Subcutaneous adipose tissue (tissue), 4 donors: ENCODE measurements around the gene FDPS. TPM values are rescaled to one million over a fixed set of nuclear protein-coding genes. Genes with fewer than 3 reads are reported as not detected.

ENCODE experiments used
- CTCF ChIP-seq: fragments of 450-650 bp; IDR thresholded peaks from one replicate; pipeline ENCODE4 v1.5.1; 2016; ENCODE audit warnings: low read depth, mild to moderate bottlenecking, control low read depth, antibody characterized with exemption, moderate library complexity
- total RNA-seq, 4 donors: library from RNA; depleted of rRNA; stranded (reverse); fragments of >200 nt; gene quantifications; one replicate each; pipeline ENCODE4 v1.1.0, GENCODE V29; 2016

The FDPS gene
- total RNA-seq, 4 donors from 2014 or later, result 54.0 to 105 (median 81.6) TPM

- TF ChIP-seq CTCF, result no peak
Measured at GRCh38 chr1:155300024-155300423, 8.6 kb upstream of the FDPS start.

GRCh38 chr1:155300553-155301329, 7.9 kb upstream of the FDPS start:
- no peak for TF ChIP-seq CTCF

- no peak for TF ChIP-seq CTCF
Measured at GRCh38 chr1:155301342-155301841, 7.3 kb upstream of the FDPS start, which contains the start of gene PKLR. Gene PKLR (minus strand): TSS chr1:155301438. CDS start chr1:155301395, 43 bp downstream.

- no peak for TF ChIP-seq CTCF
Measured at GRCh38 chr1:155304558-155305063, 4.1 kb upstream of the FDPS start.

GRCh38 chr1:155305881-155306391, 2.7 kb upstream of the FDPS start:
- TF ChIP-seq CTCF, result no peak

- TF ChIP-seq CTCF, result no peak
Measured at GRCh38 chr1:155307247-155307740, 1.4 kb upstream of the FDPS start.

GRCh38 chr1:155309423-155310021, 856 bp downstream of the FDPS start:
- no peak for TF ChIP-seq CTCF
